Measurements from ENCODE around the gene NOM1. TPM values are rescaled to one million over a fixed set of nuclear protein-coding genes. Genes with fewer than 3 reads are reported as not detected.

Gene NOM1
- total and polyA plus RNA-seq, 2 donors (not counting 3 experiments of a cell fraction or from before 2014, with no cell fraction given), result 13.7 to 38.6 TPM

DNA sequence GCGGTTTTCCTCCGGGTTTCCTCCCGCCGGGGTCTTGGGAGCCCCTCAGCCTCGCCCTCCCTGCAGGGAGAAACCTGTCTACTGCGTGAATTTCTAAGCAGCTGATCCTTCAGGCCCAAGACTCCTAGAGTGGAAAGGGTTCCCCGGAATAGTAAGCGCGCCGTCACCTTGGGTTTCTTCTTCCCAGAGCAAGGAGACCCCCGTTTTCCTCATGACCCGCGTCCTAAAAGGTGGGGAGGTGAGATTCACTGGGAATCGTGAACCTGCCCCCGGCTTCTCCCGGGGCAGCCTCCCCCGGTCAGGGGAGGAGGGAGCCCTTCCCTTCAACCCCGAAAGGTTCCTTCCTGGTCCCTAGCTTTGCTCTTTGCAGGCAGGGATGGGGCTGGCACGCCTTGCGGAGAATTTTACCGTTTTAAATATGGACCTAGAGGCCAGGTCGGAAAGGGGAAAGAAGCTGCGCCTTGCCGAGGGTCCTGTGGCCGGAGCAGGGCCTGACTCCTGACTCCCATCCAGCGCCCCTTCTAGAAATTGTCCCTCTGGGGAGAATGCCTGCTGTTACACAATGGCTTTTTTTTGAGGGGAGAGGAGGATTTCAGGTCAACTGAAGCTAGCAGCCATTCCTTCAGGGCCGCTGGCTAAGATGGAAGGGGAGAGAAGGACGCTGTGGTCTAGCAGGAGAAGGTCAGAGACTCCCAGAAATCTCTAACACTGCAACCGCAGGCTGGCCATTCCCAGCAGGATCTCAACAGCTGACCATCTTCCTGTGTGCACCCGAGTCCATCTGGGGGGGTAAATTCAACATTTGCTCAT lies 72.6 kb downstream of the NOM1 start:
- no peaks in the 10 kb centered on the region for H3K4me1 ChIP-seq (ENCODE audit: control insufficient read depth, extremely low read depth, insufficient read depth, low read length)
- H3K36me3 ChIP-seq (ENCODE audit: control insufficient read depth in 2 of 2, extremely low read depth in 1 of 2, insufficient read depth in 2 of 2, low read length in 2 of 2), result no peaks in the 10 kb centered on the region
- peaks cover 79 to 88% of the 10 kb centered on the region in 2 experiments for H3K27me3 ChIP-seq (ENCODE audit: control insufficient read depth in 2 of 2, insufficient read depth in 2 of 2, low read length in 2 of 2)
- H3K4me2 ChIP-seq (ENCODE audit: insufficient read depth, low read length), result no peak overlapping the region
- no peaks in the 10 kb centered on the region for H3K79me2 ChIP-seq (ENCODE audit: control insufficient read depth, insufficient read depth, low read length)
- intact Hi-C loops (cut with micrococcal nuclease), result no loop called here
- no peak overlapping the region for H3K4me3 ChIP-seq (replicated peaks in 1 of 3; ENCODE audit: insufficient read depth in 1 of 3, low read depth in 1 of 3, low read length in 3 of 3)
- DNase-seq (ENCODE audit: low read depth, low spot score) (no peak), FAIRE-seq (no peak)
- no peak overlapping the region for H3K27ac ChIP-seq (ENCODE audit: insufficient read depth, low read depth, low read length)
- H4K20me1 ChIP-seq (replicated peaks; ENCODE audit: control insufficient read depth, extremely low read depth, insufficient read depth, low read length), result no peaks in the 10 kb centered on the region
- ChIA-PET CTCF (no interaction called here), POLR2A (no interaction called here)
- H3K9me3 ChIP-seq (replicated peaks; ENCODE audit: control insufficient read depth, insufficient read depth, low read length), result no peaks in the 10 kb centered on the region
- no peak overlapping the region for H3K9ac ChIP-seq (replicated peaks; ENCODE audit: extremely low read depth, insufficient read depth, low read length)
- BruUV-seq (replicated peaks), result no TSS peak
- no peak overlapping the region for H2AFZ ChIP-seq (ENCODE audit: low read depth, low read length)
- H3K9me1 ChIP-seq (replicated peaks; ENCODE audit: control insufficient read depth, extremely low read depth, insufficient read depth, low read length), result no peaks in the 10 kb centered on the region
- TF ChIP-seq JUN (IDR thresholded peaks at IDR 0.05; ENCODE audit: borderline replicate concordance, insufficient read depth, insufficient read length, low read depth), result no peak
- TF ChIP-seq POLR2AphosphoS5 (IDR thresholded peaks at IDR 0.05; ENCODE audit: insufficient read depth, low read depth, low read length), result no peak
- TF ChIP-seq GATA2 (IDR thresholded peaks at IDR 0.05; ENCODE audit: insufficient read depth, insufficient read length, low read depth, low read length), result no peak
- TF ChIP-seq, protein P1, sequence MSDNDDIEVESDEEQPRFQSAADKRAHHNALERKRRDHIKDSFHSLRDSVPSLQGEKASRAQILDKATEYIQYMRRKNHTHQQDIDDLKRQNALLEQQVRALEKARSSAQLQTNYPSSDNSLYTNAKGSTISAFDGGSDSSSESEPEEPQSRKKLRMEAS (IDR thresholded peaks at IDR 0.05; ENCODE audit: insufficient read depth, insufficient read length), result no peak
- TF ChIP-seq FOS (IDR thresholded peaks at IDR 0.05; ENCODE audit: borderline replicate concordance, insufficient read depth, low read length), result no peak
- TF ChIP-seq EZH2 (IDR thresholded peaks at IDR 0.05; ENCODE audit: borderline replicate concordance, low read depth, low read length, severe bottlenecking), result peak; percentile 17
- no peak for TF ChIP-seq POLR2A (IDR thresholded peaks at IDR 0.05; ENCODE audit: low read depth, low read length)
- dilution Hi-C loops (cut with MboI; ENCODE audit: extremely low pct_ligation_motif_present, low sequenced_read_pairs), result no loop called here

Other genes starting within 250 kb of the NOM1 start
- 57.7 and 72.9 TPM in 2 replicates for gene LMBR1, start 56.5 kb upstream of the NOM1 start, total RNA-seq
- gene LMBR1, start 56.5 kb upstream of the NOM1 start, polyA plus RNA-seq, result 12.1 and 14.0 TPM in 2 replicates
- not detected in 2 replicates for gene MNX1, start 61.0 kb downstream of the NOM1 start, total RNA-seq
- not detected in 2 replicates for gene MNX1, start 61.0 kb downstream of the NOM1 start, polyA plus RNA-seq
- gene UBE3C, start 189.2 kb downstream of the NOM1 start, total RNA-seq, result 75.9 and 77.3 TPM in 2 replicates
- gene UBE3C, start 189.2 kb downstream of the NOM1 start, polyA plus RNA-seq, result 38.0 and 45.1 TPM in 2 replicates

Measured in endothelial cell of umbilical vein (primary cell).